Measurements from ENCODE around the gene TRPM2. TPM values are rescaled to one million over a fixed set of nuclear protein-coding genes. Genes with fewer than 3 reads are reported as not detected.

Gene TRPM2
- total RNA-seq, 4 donors from 2014 or later: 2.9 to 7.0 (median 6.1) TPM

DNA sequence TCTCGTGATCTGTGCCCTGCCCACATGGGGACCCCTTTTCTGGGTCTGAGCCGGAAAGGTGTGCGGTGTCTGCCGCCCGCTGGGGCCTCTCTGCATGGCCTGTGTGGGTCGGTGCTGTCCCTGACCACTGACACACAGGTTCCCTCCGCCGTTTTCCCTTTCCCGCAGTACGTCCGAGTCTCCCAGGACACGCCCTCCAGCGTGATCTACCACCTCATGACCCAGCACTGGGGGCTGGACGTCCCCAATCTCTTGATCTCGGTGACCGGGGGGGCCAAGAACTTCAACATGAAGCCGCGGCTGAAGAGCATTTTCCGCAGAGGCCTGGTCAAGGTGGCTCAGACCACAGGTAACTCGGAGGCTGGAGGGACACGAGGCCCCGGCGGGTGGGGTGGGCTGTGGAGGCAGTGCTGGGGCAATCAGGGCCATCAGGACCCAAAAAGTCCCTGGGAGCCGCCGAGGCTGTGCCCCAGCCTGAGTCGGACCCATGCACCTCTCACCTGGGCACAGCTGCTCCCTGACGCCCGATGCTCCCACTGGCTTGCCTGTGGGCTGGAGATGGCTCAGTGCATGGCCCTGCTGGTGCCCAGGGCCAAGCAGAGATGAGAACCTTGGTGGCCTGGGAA is 13.3 kb downstream of the TRPM2 start:
- TF ChIP-seq, protein P1, sequence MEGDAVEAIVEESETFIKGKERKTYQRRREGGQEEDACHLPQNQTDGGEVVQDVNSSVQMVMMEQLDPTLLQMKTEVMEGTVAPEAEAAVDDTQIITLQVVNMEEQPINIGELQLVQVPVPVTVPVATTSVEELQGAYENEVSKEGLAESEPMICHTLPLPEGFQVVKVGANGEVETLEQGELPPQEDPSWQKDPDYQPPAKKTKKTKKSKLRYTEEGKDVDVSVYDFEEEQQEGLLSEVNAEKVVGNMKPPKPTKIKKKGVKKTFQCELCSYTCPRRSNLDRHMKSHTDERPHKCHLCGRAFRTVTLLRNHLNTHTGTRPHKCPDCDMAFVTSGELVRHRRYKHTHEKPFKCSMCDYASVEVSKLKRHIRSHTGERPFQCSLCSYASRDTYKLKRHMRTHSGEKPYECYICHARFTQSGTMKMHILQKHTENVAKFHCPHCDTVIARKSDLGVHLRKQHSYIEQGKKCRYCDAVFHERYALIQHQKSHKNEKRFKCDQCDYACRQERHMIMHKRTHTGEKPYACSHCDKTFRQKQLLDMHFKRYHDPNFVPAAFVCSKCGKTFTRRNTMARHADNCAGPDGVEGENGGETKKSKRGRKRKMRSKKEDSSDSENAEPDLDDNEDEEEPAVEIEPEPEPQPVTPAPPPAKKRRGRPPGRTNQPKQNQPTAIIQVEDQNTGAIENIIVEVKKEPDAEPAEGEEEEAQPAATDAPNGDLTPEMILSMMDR (IDR thresholded peaks at IDR 0.05; ENCODE audit: low read depth): no peak

- TF ChIP-seq, protein P1 (IDR thresholded peaks at IDR 0.05; ENCODE audit: low read depth): no peak
Measured at GRCh38 chr21:44368711-44369446, 15.5 kb downstream of the TRPM2 start.

DNA sequence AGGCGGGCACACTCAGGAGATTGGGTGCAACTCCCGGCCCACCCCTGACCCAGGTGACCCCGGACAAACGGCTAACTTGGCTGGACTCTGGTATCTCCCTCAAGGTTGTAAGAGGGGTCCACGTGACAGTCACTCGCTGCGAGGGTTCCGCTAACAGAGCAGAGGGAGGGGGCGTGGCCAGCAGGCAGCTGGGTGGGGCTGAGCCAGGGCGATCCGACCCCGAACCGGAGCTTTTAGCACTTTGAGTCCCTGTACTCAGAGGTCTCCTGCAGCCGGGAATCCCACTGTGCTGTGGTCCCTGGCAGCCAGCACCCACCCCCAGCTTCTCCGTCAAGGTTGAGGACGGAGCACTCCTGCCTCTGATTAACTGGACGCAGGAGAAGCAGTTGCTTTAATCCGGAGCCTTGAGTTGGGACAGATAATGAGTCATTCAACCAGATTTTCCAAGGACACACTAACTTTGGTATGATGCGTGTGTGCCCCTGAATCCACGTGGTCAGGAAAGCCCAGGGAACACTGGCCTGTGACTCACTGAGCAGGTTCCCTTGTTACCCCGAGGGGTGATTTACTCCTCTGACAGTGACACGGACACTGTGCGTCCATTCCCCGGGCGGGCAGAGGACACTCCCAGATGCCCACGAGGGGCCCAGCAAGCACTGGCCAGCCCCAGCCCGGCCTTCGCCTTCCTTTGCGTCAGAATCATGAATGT is 16.8 kb downstream of the TRPM2 start:
- TF ChIP-seq, protein P1 (IDR thresholded peaks at IDR 0.05; ENCODE audit: low read depth): no peak

- TF ChIP-seq, protein P1 (IDR thresholded peaks at IDR 0.05; ENCODE audit: low read depth): no peak
Measured at GRCh38 chr21:44370786-44371410, 17.5 kb downstream of the TRPM2 start.

DNA sequence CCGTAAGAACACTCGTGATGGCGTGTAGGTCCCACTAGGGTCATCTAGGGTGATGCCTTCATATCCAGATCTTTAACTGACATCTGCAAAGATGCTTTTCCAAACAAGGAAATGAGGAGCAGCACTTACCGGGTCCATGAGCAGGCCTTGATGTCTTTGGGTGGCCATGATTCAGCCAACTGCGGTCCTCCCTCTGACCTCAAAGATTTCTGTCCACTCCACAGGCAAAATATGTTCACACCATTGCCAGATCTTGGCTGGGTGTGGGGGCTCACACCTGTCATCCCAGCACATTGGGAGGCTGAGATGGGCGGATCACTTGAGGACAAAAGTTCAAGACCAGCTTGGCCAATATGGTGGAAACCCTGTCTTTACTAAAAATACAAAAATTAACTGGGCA is 18.2 kb downstream of the TRPM2 start:
- TF ChIP-seq, protein P1 (IDR thresholded peaks at IDR 0.05; ENCODE audit: low read depth): no peak

GRCh38 chr21:44372616-44373015 is 19.2 kb downstream of the TRPM2 start:
- TF ChIP-seq, protein P1 (IDR thresholded peaks at IDR 0.05; ENCODE audit: low read depth): no peak

Measured in subcutaneous adipose tissue (tissue), 4 donors.